HG03378 (cell line): ENCODE data around the gene TDRD12.
"Not testable (repeated sequence)": the region's sequence is repeated elsewhere in the genome, so short reads cannot be mapped to it uniquely, and the experiment has no call there.

ENCODE experiments used
- ATAC-seq: cut with Tn5 transposase; IDR thresholded peaks from one replicate; pipeline ENCODE4 v1.9.1; 2021; ENCODE audit warnings: mild to moderate bottlenecking, moderate library complexity; ENCODE audit not compliant: unreplicated experiment

TDRD12 gene

GRCh38 chr19:32862741-32863140 lies 143.2 kb downstream of the TDRD12 start:
- ATAC-seq = no peak

GRCh38 chr19:32863301-32863700 lies 143.7 kb downstream of the TDRD12 start:
- no peak for ATAC-seq

- no peak for ATAC-seq
Measured at GRCh38 chr19:32863841-32864240, 144.3 kb downstream of the TDRD12 start.

GRCh38 chr19:32864318-32865007 lies 144.9 kb downstream of the TDRD12 start:
- ATAC-seq = no peak

GRCh38 chr19:32865326-32865725 lies 145.8 kb downstream of the TDRD12 start:
- no peak for ATAC-seq

GRCh38 chr19:32866061-32866460 lies 146.5 kb downstream of the TDRD12 start:
- ATAC-seq = no peak

DNA sequence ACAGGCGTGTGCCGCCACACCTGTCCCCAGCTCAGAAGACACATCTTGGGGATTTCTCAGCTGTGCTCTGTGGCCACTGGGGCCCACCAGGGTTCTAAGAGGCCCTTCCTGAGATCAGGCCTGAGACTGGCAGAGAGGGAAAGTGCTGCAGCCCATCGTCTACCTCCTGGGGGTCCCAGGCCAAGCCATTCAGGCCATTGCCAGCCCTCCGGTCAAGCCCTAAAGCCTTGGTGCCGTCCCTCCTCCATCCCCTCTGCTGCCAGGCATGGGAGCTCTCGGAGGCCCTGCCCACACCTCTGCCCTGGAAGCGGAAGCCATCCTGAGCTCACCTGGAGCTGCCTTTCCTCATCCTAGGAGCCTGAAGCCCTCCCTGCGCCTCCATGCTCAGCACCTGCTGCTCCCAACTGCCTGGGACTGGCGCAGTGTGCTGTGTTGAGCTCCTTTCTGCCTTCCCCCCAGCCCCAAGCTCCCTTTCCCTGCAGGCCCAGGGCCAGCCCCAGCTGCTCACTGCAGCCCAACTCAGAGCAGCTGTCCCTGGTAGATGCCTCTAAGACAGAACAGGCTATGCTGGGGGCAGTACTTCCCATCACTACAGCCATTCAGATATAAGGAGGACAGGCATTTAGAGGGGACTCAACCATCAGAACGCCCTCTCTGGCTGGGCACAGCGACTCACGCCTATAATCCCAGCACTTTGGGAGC lies 147.1 kb downstream of the TDRD12 start:
- ATAC-seq = no peak

DNA sequence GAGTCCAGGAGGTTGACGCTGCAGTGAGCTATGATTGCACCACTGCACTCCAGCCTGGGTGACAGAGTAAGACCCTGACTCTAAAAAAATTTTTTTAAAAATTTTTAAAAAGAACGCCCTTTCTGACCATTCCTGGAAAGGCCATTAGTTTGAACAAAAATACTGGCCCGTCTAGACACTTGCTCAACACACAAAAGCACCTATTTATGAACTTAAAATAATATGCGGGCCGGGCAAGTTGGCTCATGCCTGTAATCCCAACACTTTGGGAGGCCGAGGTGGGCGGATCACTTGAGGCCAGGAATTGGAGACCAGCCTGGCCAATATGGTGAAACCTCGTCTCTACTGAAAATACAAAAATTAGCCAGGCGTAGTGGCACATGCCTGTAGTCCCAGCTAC lies 147.9 kb downstream of the TDRD12 start:
- not testable (repeated sequence) for ATAC-seq

- ATAC-seq = no peak
Measured at GRCh38 chr19:32868206-32868950, 148.8 kb downstream of the TDRD12 start.

DNA sequence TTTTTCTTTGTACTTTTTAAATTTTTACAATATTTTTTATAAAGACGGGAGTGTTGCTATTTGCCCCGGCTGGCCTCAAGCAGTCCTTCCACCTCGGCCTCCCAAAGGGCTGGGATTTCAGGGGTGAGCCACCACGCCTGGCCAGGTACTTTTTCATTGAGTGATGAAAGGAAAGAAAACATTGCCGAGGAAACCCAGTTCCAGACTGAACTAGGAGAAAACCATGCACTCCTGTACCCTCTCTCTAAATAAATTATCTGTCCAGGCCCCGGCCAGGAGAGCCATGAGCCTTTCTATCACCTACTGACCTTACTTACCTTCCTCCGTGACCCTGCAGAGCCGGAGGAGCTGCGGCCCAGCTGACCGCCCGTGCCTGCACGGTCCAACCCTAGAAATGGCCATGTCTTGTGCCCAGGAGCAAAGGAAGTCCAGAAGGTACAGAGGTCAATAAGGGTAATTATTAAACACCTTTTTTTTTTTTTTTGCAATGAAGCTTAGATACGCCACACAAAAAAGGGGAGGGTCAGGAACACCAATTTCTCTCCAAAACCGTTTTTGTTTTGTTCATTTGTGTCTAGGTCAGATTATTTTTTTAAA lies 149.9 kb downstream of the TDRD12 start, which contains the start of gene SLC7A9:
SLC7A9 (minus strand) TSS at position 399 of the 597 bp plus-strand sequence. CDS start 1,233 bp downstream, outside the sequence.
- ATAC-seq = no peak

GRCh38 chr19:32869966-32870573 lies 150.5 kb downstream of the TDRD12 start:
- no peak for ATAC-seq

DNA sequence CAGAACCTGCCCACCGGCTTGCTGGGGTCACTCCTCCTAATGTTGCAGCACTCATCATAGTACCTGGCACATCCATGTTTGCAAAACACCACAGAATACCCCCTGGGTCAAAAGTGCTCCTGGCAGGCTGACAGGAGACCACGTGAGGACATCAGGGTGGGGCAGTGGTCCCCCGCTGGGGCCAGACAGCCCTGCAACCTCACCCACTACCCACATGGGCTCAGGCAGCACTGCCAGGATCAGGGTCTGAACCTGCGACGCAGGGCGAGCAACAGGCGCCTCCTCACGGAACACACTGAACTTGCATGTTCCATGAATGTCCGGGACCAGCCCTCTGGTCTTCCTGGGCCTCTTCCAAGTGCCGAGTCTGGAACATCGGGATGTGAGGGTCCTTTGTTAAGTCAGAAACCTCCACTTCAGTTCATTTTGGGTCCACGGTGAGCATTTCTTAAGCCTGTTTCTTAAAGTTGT lies 151.4 kb downstream of the TDRD12 start:
- no peak for ATAC-seq

DNA sequence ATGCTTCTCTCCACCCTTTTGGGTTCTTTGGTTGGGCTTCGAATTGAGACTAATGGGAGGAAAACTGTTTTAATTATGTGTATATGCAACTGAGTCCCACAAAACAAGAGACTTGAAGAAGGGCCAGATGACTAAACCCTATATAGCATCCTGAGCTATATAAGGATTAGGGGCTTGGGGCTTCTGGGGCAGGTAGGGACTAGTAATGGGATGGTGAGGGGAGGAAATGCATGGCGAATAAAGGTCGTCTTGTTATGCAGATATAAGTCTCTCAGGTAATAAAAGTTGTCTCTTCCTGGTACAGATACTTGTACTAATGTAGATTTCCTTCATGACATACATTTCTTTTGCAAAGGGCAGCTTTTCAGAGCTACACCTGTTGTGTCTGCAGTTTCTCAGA lies 152.8 kb downstream of the TDRD12 start:
- no peak for ATAC-seq

DNA sequence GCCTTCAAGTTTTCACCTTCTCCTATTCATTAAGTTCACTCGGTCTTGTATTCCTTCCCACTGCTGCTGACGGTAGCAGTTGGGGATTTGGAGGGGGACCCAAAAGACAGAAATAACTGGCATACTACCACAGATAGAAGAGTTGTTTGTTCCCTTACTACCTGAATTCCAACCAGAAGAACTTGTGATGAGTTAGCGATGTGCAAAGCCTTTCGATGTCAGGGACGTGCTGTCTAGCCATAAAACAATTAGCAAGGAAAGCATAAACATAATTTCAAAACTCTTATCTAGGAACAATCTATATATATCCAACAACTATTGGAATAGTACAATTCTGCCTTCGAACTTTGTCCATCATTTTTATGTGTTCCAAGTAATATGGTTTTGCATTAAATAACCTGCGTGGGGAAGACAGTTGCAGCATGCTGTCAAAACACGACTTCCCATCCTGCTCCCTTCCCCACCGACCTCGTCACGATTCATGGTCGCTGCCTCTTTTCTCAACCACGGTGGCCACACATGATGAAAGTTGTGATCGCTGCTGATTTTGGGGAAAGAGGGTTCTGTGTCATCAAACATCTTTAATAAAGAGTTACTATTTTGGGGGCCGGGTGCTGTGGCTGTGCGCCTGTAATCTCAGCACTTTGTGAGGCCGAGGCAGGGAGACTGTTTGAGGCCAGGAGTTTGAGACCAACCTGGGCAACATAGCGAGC lies 153.8 kb downstream of the TDRD12 start:
- ATAC-seq = no peak

DNA sequence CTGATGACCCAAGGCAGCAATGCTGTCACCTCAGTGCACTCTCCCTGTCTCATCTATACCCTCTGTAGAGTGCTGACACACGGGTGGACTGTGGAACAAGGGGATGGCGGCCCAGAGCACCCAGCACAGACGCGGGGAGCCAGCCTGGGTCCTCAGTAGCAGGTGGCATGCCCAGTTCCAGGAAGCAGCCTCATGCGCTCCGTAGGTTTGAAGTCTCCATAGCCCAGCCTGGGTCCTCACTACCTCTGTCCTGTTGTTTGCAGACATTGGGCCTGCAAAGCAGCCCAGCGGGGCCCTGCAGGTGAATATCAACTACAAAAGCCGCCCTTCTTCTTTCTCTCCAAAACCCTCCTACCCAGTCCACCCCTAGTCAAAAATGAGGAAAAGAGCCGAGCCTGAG lies 155.0 kb downstream of the TDRD12 start:
- no peak for ATAC-seq

- no peak for ATAC-seq
Measured at GRCh38 chr19:32875428-32875827, 155.9 kb downstream of the TDRD12 start.

- ATAC-seq = no peak
Measured at GRCh38 chr19:32876236-32876918, 156.8 kb downstream of the TDRD12 start.

DNA sequence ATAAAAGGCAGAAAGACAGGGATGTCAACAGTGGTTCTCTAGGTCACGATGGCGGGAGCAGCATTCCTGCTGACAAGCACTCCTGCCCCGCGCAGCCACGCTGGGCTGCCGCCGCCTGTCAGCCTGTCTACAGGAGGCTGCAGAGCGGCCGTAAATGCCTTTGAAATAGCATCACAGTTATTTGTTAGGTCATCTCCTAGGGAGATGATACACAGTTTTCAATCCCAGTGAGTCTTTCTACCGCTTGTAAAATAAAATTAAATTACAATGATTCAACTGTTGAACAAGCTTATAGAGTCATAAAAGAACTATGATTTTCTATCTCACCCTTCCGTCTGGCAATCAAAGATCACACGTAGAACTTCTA lies 157.3 kb downstream of the TDRD12 start:
- no peak for ATAC-seq
